Heart left ventricle (tissue), 16 donors: ENCODE results near the gene B4GALT1. TPM values are rescaled to one million over a fixed set of nuclear protein-coding genes. Genes with fewer than 3 reads are reported as not detected.
"Not testable (repeated sequence)": the region's sequence is repeated elsewhere in the genome, so short reads cannot be mapped to it uniquely, and the experiment has no call there.

ENCODE experiments used
- ATAC-seq, 4 donors: fragments of 200-7000 bp; cut with Tn5 transposase; one replicate each; pipeline ENCODE4 v1.9.1; 2020 to 2022; ENCODE audit warnings: moderate library complexity in 4 of 4, mild to moderate bottlenecking in 3 of 4, moderate number of reproducible peaks in 1 of 4
- DNase-seq, 5 donors: peaks; one replicate each; pipeline ENCODE4 v3.0.0-alpha.2; 2020
- H3K27ac ChIP-seq, 12 donors: fragments of 200-600 bp; sonication (generic) in 4 of 12; one replicate each; pipeline versions ENCODE4 v1.5.0 to v1.8.0; 2016 to 2022; ENCODE audit warnings: mild to moderate bottlenecking in 2 of 12
- H3K27me3 ChIP-seq, 9 donors: fragments of 200-600 bp; sonication (generic) in 2 of 9; one replicate each; pipeline versions ENCODE4 v1.5.1 to v1.8.0; 2016 to 2022; ENCODE audit warnings: mild to moderate bottlenecking in 3 of 9
- H3K36me3 ChIP-seq, 9 donors: fragments of 200-600 bp; sonication (generic) in 2 of 9; one replicate each; pipeline versions ENCODE4 v1.5.0 to v1.8.0; 2018 to 2022; ENCODE audit warnings: mild to moderate bottlenecking in 2 of 9
- H3K4me1 ChIP-seq, 12 donors: fragments of 200-600 bp; sonication (generic) in 4 of 12; one replicate each; pipeline versions ENCODE4 v1.5.0 to v1.8.0; 2016 to 2022; ENCODE audit warnings: mild to moderate bottlenecking in 3 of 12
- H3K4me3 ChIP-seq, 12 donors: fragments of 200-600 bp; sonication (generic) in 4 of 12; one replicate each; pipeline versions ENCODE4 v1.5.0 to v1.8.0; 2017 to 2022; ENCODE audit warnings: mild to moderate bottlenecking in 9 of 12, moderate library complexity in 4 of 12
- H3K9me3 ChIP-seq, 12 donors: fragments of 200-600 bp; sonication (generic) in 4 of 12; one replicate each; pipeline versions ENCODE4 v1.5.0 to v1.8.0; 2016 to 2022; ENCODE audit warnings: mild to moderate bottlenecking in 1 of 12
- POLR2A ChIP-seq, 2 donors: fragments of 450-650 bp; IDR thresholded peaks; one replicate each; pipeline ENCODE4 v1.6.1; 2017; ENCODE audit warnings: antibody characterized with exemption in 2 of 2, mild to moderate bottlenecking in 2 of 2, moderate library complexity in 2 of 2
- WGBS, 4 donors: extraction: QIAGEN DNeasy Blood & Tissue Kit in 2 of 4; methylation state at CpG; one replicate each; pipeline versions ENCODE4 v1.1.5 to v1.1.7; 2013 to 2018; 5-methylcytosine and 5-hydroxymethylcytosine counted together
- intact Hi-C, 10 donors: fragments of 100-400 bp; cut with DNase I; formaldehyde crosslinking; loops; one replicate each; pipeline versions ENCODE4 v1.11.1 to v1.14.2; 2022
- polyA plus RNA-seq, 2 donors: library from polyadenylated mRNA; stranded (reverse); fragments of 200-250 nt; gene quantifications; one replicate each; pipeline ENCODE4 v1.2.3, GENCODE V29; 2013
- total RNA-seq, 9 donors: library from RNA; depleted of rRNA in 2 of 9; stranded (reverse); fragments of >200 nt in 2 of 9; fragmentation: NEBNext Ultra II Directional in 3 of 9; extraction: Animal tissue kit (Norgen Biotek cat#: 25700) in 3 of 9; gene quantifications; one replicate each; pipeline versions ENCODE4 v1.1.0 to v1.2.4, GENCODE V29; 2016 to 2023
- TF ChIP-seq, protein P1 (sequence below), 12 donors: fragments of 200-600 bp; sonication (generic) in 4 of 12; IDR thresholded peaks; one replicate each; pipeline versions ENCODE4 v1.5.0 to v1.8.0; 2018 to 2022; ENCODE audit warnings: antibody characterized with exemption in 12 of 12, mild to moderate bottlenecking in 5 of 12
- donor health status: ischemic (EF 13 %, LVEDD 7.1; RV severe dilation, severe dysfunction).
- donor health status: healthy with polysubstance abuse.
- donor health status: DM: no; HTN: yes; CAD: no.
- donor health status: DM: no; HTN: no; CAD: no.
- donor health status: ischemic (EF 25% LVEDD 6.9; RV normal size, moderate dysfunction).
- donor health status: ischemic (EF 25% LVEDD 5.7; RV mildly dilated, moderate dysfunction).
- donor health status: healthy.
- donor health status: DM: yes; HTN: yes; CAD: no.
- donor health status: ischemic (EF 35%, LVEDD 5.7; RV mildly dilated, moderate dysfunction).
- donor health status: nonischemic (EF 11% LVEDD 7.7; RV severe dilation, severe dysfunction).
- donor health status: DM: yes; HTN: yes; CAD: no.
- donor health status: PGD.
- donor health status: ischemic (EF 29% LVEDD 5.4; RV normal size, mild dysfunction).
- donor health status: nonischemic (EF 23%, LVEDD 6.1; RV moderate dilation, normal function).

Gene B4GALT1
- total and polyA plus RNA-seq, 11 donors: 10.6 to 73.3 (median 38.4) TPM

DNA sequence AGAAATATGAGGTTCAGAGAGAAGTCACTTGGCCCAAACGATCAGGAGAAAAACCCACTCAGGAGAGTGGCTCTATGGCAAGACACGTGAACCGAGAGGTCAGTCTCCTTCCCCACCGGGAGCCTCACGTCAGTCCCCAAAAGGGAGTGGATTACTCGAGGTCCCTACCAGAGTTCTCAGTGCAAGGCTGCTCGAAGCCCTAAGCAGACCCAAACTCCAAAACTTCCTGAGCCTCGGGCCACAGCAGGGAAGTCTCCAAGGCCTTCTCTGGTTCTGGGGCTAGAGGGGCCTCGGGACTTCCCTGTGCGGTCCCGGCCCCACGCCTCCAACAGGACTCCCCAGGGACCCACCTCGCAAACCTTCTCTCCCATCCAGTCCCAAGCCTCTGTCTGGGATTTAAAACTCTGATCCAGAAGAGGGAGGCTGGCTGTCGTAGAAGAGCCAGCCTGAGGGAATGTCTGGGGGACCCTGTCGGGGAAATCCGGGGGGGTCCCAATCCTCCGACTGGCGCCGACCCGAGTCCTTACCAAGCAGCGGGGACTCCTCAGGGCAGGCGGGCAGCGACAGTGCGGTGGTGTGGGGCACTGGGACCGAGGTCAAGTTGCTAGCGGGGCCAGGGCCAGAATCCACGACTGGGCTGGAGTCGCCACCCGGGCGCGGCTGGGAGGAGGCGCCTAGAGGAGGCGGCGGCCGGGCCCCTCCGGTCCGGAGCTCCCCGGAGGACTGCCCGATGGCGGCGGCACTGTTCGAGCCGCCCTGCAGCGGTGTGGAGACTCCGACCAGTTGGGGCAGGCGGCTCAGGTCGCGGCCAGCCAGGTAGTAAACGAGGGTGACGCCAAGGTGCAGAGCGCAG is 679 bp downstream of the B4GALT1 start:
- Histone ChIP-seq H3K27ac (peak overlapping the region; percentile 96 to 100 (median 99)), H3K4me1 (peaks cover 13 to 63% (median 48%) of the 10 kb centered on the region in 12 donors), H3K36me3 (no peaks in the 10 kb centered on the region), H3K4me3 (peak overlapping the region; percentile 65 to 100 (median 91)), H3K9me3 (no peaks in the 10 kb centered on the region), H3K27me3 (no peaks in the 10 kb centered on the region)
- peak in 4 of 5 donors; percentile 45 to 71 (median 60) for DNase-seq
- TF ChIP-seq POLR2A (IDR thresholded peaks at IDR 0.05): no peak
- TF ChIP-seq, protein P1, sequence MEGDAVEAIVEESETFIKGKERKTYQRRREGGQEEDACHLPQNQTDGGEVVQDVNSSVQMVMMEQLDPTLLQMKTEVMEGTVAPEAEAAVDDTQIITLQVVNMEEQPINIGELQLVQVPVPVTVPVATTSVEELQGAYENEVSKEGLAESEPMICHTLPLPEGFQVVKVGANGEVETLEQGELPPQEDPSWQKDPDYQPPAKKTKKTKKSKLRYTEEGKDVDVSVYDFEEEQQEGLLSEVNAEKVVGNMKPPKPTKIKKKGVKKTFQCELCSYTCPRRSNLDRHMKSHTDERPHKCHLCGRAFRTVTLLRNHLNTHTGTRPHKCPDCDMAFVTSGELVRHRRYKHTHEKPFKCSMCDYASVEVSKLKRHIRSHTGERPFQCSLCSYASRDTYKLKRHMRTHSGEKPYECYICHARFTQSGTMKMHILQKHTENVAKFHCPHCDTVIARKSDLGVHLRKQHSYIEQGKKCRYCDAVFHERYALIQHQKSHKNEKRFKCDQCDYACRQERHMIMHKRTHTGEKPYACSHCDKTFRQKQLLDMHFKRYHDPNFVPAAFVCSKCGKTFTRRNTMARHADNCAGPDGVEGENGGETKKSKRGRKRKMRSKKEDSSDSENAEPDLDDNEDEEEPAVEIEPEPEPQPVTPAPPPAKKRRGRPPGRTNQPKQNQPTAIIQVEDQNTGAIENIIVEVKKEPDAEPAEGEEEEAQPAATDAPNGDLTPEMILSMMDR (IDR thresholded peaks at IDR 0.05): no peak
- intact Hi-C loops: loop anchor here in 7 of 10 donors (1.0 to 10.0 kb wide), 12 partner anchors 26 to 96 kb away; partner anchors contain the start of gene BAG1 (in 1 of the 7)
- WGBS, 4 donors: 0% methylated on average over 32 to 51 of the region's 51 CpGs
- ATAC-seq: peak in 3 of 4 donors; percentile 2 to 38 (median 19)

DNA sequence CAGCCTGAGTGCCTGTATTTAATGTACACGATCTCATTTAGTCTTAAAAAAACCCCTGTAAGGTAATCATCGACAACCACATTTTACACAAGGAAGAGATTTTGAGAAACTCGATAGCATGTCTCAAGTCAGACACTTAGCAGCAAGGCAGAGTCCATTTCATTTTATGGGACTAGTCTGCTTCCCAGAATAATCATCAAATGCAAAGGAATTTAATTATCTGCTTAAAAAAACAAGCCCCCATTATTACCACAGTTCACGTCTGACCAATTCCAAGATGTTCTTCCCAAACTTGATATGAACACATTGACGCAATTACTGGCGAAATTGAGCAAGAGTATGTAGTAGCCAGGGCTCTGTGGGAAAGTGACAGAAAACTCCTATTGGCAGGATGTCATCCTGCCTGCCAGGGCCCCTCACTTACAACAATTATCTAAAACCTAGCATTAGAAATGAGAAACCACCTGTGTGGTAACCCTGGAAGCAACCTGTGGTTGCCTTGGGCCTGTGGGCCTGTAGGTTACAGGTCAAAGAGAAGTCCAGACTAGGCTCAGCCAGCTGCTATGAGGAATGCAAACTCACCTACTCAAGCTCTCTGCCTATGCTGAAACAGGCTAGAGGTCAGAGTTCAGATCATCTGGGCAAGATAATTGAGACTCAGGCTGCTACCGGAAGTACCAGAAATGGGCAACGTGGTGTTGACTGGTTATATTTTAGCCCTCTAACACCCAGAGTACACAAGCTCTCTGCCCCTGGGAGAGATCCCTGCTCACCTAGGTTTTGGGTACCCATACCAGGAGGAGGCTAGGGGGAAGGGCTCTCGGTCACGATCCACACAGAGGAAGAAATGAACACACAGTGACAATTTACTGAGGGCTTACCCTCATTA is 1.6 kb downstream of the B4GALT1 start:
- TF ChIP-seq POLR2A (IDR thresholded peaks at IDR 0.05): peak in 1 of 2 donors; percentile 17
- TF ChIP-seq, protein P1 (IDR thresholded peaks at IDR 0.05): no peak
- no peaks in the 10 kb centered on the region for H3K9me3 ChIP-seq
- H3K36me3 ChIP-seq: no peaks in the 10 kb centered on the region
- H3K4me3 ChIP-seq: peak overlapping the region; percentile 65 to 100 (median 91)
- H3K4me1 ChIP-seq: peaks cover 14 to 63% (median 54%) of the 10 kb centered on the region in 12 donors
- intact Hi-C loops: loop anchor here in 7 of 10 donors (2.0 to 10.0 kb wide), 11 partner anchors 25 to 97 kb away; partner anchors contain the start of gene BAG1 (in 1 of the 7)
- WGBS, 4 donors: 12 to 22% (median 20%) methylated on average over 10 of the region's 10 CpGs
- DNase-seq (peak in 2 of 5 donors; percentile 46 to 48), ATAC-seq (peak; percentile 1 to 15 (median 9))
- H3K27ac ChIP-seq: peak overlapping the region; percentile 96 to 100 (median 99)
- H3K27me3 ChIP-seq: no peaks in the 10 kb centered on the region

DNA sequence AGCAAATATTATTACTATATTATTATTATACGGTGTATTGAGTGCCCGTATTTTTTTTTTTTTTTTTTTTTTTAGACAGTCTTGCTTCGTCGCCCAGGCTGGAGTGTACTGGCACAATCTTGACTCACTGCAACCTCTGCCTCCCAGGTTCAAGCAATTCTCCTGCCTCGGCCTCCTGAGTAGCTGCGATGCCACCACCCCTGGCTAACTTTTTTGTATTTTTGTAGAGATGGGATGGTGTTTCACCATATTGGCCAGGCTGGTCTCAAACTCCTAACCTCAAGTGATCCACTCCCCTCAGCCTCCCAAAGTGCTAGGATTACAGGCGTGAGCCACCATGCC is 2.2 kb downstream of the B4GALT1 start:
- WGBS, 4 donors: 21 to 33% (median 26%) methylated on average over 7 of the region's 7 CpGs
- not testable (repeated sequence) for H3K36me3 ChIP-seq, DNase-seq, ATAC-seq, H3K9me3 ChIP-seq, H3K27me3 ChIP-seq
- intact Hi-C loops: loop anchor here in 9 of 10 donors (5.0 to 10.0 kb wide), 8 partner anchors 33 to 97 kb away; partner anchors contain the start of gene BAG1 (in 1 of the 9)
- Histone ChIP-seq H3K27ac (peak overlapping the region; percentile 96 to 100 (median 99)), H3K4me3 (peak overlapping the region; percentile 65 to 100 (median 91)), H3K4me1 (peaks cover 19 to 68% (median 60%) of the 10 kb centered on the region in 12 donors)

DNA sequence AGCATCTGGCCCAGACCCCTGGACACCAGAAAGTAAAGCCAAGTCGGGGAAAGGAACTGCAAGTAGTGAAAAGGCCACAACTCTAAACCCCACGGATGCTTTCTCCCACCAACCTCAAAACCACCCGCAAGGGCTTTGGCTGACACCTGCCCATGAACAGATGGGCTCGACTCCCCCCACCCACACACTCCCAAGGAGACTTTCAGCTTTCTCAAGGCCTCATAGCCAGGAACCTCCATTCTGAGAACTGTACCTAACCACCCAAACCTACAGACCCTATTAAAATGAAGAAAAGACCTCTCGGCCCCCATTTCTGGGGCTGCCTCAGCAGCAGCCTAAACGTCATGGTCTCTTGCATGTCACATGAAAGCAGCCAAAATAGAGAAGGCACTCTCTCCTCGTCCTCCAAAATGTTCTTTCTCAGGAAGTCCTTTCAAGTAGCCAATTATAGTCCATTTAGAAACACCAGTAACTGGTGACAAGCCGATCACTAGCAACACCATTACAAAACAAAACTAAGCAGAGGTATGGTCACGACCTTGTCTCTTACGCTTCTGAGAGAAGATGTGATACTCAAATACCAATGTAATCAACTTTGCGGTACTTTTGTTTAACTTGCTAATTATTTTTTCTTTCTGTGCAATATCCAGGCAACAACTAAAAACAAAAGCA is 2.9 kb downstream of the B4GALT1 start:
- Histone ChIP-seq H3K4me1 (peaks cover 22 to 74% (median 66%) of the 10 kb centered on the region in 12 donors), H3K4me3 (peak overlapping the region; percentile 65 to 100 (median 91)), H3K9me3 (no peaks in the 10 kb centered on the region), H3K36me3 (no peaks in the 10 kb centered on the region), H3K27ac (peak overlapping the region; percentile 96 to 100 (median 99)), H3K27me3 (no peaks in the 10 kb centered on the region)
- intact Hi-C loops: loop anchor here in 4 of 10 donors (5.0 to 10.0 kb wide), 2 partner anchors 37 to 59 kb away; no protein-coding TSS in a partner anchor
- TF ChIP-seq, protein P1 (IDR thresholded peaks at IDR 0.05): no peak
- no peak for TF ChIP-seq POLR2A (IDR thresholded peaks at IDR 0.05)
- 21 to 23% (median 21%) methylated on average over 11 of the region's 11 CpGs for WGBS, 4 donors
- DNase-seq (peak in 1 of 5 donors; percentile 31), ATAC-seq (peak; percentile 3 to 35 (median 24))
